HG03469 (cell line): ENCODE measurements around the gene DLGAP5.

ENCODE experiments used
- ATAC-seq: cut with Tn5 transposase; IDR thresholded peaks from one replicate; pipeline ENCODE4 v1.9.1; 2021; ENCODE audit warnings: mild to moderate bottlenecking, moderate library complexity, moderate number of reproducible peaks; ENCODE audit not compliant: unreplicated experiment

The DLGAP5 gene

GRCh38 chr14:55180434-55180833 is 11.0 kb downstream of the DLGAP5 start:
- peak; percentile 82 for ATAC-seq

- ATAC-seq, result no peak
These were observed 11.4 kb downstream of the DLGAP5 start for GRCh38 chr14:55180006-55180405.

GRCh38 chr14:55170526-55170925 is 20.9 kb downstream of the DLGAP5 start:
- ATAC-seq, result no peak

- no peak for ATAC-seq
These were observed 30.4 kb downstream of the DLGAP5 start for GRCh38 chr14:55160989-55161388.

GRCh38 chr14:55158412-55158811 is 33.0 kb downstream of the DLGAP5 start:
- ATAC-seq, result no peak

GRCh38 chr14:55157080-55157479 is 34.3 kb downstream of the DLGAP5 start:
- ATAC-seq, result no peak

- no peak for ATAC-seq
These were observed 37.4 kb downstream of the DLGAP5 start for GRCh38 chr14:55153951-55154350.

- ATAC-seq, result no peak
These were observed 39.2 kb downstream of the DLGAP5 start for GRCh38 chr14:55152052-55152753.

GRCh38 chr14:55151601-55152000 is 39.8 kb downstream of the DLGAP5 start:
- no peak for ATAC-seq

- no peak for ATAC-seq
These were observed 45.0 kb downstream of the DLGAP5 start for GRCh38 chr14:55146425-55146824.

GRCh38 chr14:55142466-55142865 is 48.9 kb downstream of the DLGAP5 start:
- ATAC-seq, result no peak

GRCh38 chr14:55141825-55142224 is 49.6 kb downstream of the DLGAP5 start:
- ATAC-seq, result no peak

- ATAC-seq, result no peak
These were observed 51.5 kb downstream of the DLGAP5 start for GRCh38 chr14:55139696-55140509.

GRCh38 chr14:55139141-55139540 is 52.2 kb downstream of the DLGAP5 start:
- no peak for ATAC-seq

- no peak for ATAC-seq
These were observed 53.3 kb downstream of the DLGAP5 start for GRCh38 chr14:55138091-55138490.

GRCh38 chr14:55136885-55137786 is 54.2 kb downstream of the DLGAP5 start:
- no peak for ATAC-seq

GRCh38 chr14:55136241-55136640 is 55.1 kb downstream of the DLGAP5 start:
- ATAC-seq, result no peak

GRCh38 chr14:55133416-55133815 is 58.0 kb downstream of the DLGAP5 start:
- no peak for ATAC-seq

GRCh38 chr14:55131370-55132137 is 59.8 kb downstream of the DLGAP5 start:
- no peak for ATAC-seq

GRCh38 chr14:55130196-55130550 is 61.2 kb downstream of the DLGAP5 start:
- ATAC-seq, result no peak
